ENCODE measurements around the gene TRPV5. TPM values are rescaled to one million over a fixed set of nuclear protein-coding genes. Genes with fewer than 3 reads are reported as not detected.

TRPV5 gene
- total and polyA plus RNA-seq, 9 donors = not detected

DNA sequence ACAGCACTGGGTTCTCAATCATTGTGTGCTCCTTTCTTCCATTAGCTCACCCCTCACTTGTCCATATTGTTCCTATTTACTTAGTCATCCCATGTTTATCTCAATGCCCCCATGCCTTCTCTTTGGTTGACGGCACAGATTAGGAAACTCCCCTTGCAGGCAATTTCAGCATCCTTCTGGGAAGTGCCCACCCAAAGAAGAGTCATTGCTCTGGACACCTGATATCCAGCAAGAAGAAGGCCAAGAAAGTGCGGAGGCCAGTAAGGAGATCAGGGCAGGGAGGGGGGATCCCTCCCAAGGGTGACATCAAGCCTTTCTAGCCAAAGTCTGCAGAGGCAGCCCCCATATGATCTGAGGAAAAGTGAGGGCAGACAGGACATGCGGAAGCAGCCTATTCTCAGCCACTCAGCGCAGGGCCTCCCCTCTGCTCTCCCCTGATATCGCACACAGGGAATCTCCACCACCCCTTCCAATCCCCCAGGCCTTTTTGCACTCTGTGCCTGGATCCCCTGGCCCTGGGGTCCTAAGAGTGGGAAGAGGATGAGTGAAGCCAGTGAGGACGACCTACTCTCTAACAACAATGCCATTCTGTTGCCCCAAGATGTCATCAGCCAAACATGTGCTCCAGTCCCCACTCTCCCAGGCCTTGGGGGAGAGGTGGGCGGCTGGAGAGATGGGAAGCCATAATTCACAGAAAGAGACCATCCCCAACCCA lies 49.8 kb downstream of the TRPV5 start:
- no peak for DNase-seq
- Histone ChIP-seq H3K27ac (no peak overlapping the region), H3K27me3 (no peaks in the 10 kb centered on the region), H3K36me3 (no peaks in the 10 kb centered on the region), H3K4me1 (ENCODE audit: insufficient read depth) (no peaks in the 10 kb centered on the region), H3K4me3 (no peak overlapping the region), H3K9me3 (no peaks in the 10 kb centered on the region)
- intact Hi-C loops (cut with DNase I) = loop anchor here in 1 of 4 donors (10.0 kb wide), 1 partner anchor 331 kb away; no protein-coding TSS in a partner anchor
- TF ChIP-seq, protein P1, sequence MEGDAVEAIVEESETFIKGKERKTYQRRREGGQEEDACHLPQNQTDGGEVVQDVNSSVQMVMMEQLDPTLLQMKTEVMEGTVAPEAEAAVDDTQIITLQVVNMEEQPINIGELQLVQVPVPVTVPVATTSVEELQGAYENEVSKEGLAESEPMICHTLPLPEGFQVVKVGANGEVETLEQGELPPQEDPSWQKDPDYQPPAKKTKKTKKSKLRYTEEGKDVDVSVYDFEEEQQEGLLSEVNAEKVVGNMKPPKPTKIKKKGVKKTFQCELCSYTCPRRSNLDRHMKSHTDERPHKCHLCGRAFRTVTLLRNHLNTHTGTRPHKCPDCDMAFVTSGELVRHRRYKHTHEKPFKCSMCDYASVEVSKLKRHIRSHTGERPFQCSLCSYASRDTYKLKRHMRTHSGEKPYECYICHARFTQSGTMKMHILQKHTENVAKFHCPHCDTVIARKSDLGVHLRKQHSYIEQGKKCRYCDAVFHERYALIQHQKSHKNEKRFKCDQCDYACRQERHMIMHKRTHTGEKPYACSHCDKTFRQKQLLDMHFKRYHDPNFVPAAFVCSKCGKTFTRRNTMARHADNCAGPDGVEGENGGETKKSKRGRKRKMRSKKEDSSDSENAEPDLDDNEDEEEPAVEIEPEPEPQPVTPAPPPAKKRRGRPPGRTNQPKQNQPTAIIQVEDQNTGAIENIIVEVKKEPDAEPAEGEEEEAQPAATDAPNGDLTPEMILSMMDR (IDR thresholded peaks at IDR 0.05) = no peak
- TF ChIP-seq POLR2A (IDR thresholded peaks at IDR 0.05) (no peak), EP300 (IDR thresholded peaks at IDR 0.05) (no peak)
- 60 to 78% (median 72%) methylated on average over 7 of the region's 7 CpGs for WGBS, 3 donors

DNA sequence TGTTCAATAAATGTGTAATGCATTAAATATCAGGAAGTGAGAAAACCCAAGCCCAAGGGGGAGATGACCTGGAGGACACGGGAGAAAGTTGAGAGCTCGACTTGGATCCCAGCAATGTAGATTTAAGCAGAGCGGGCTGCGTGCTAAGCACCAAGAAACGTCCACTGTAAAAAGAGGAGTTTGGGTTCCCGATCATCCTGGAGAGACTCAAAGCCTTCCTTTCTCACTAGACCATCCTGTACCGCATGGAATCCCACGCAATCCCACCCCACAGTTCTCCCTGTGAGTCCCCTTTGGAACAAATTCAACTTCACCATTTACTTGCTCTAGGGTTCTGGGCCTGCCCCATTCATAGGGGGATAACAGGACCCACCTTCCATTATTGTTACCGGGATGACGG lies 50.4 kb downstream of the TRPV5 start:
- Histone ChIP-seq H3K4me1 (ENCODE audit: insufficient read depth) (no peaks in the 10 kb centered on the region), H3K9me3 (no peaks in the 10 kb centered on the region), H3K27ac (no peak overlapping the region), H3K36me3 (no peaks in the 10 kb centered on the region), H3K4me3 (no peak overlapping the region), H3K27me3 (no peaks in the 10 kb centered on the region)
- WGBS, 3 donors = 87 to 88% (median 88%) methylated on average over 10 of the region's 10 CpGs
- TF ChIP-seq, protein P1 (IDR thresholded peaks at IDR 0.05) = no peak
- no peak for TF ChIP-seq POLR2A (IDR thresholded peaks at IDR 0.05)
- TF ChIP-seq EP300 (IDR thresholded peaks at IDR 0.05) = no peak
- DNase-seq = no peak
- intact Hi-C loops (cut with DNase I) = loop anchor here in 1 of 4 donors (10.0 kb wide), 1 partner anchor 332 kb away; no protein-coding TSS in a partner anchor

DNA sequence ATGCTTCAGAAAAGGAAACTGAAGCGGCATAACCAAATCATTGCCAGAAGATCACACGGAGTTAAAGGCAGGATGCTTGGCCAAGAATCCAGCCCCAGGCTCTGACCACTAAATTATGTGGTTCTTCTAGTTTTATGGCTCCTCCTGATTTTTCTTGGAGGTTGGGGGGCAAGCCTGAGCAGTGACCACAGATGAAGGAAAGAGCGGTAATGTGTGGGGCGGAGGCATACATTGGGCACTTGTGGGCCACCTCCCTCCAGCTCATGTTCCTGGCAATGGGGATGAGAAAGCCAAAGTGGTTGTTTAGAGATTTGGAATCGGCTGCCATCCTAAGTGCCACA lies 51.2 kb downstream of the TRPV5 start:
- H3K36me3 ChIP-seq = no peaks in the 10 kb centered on the region
- H3K9me3 ChIP-seq = no peaks in the 10 kb centered on the region
- no peak for DNase-seq
- no peak overlapping the region for H3K27ac ChIP-seq
- no peaks in the 10 kb centered on the region for H3K27me3 ChIP-seq
- WGBS, 3 donors = 77 to 80% (median 80%) methylated on average over 5 of the region's 5 CpGs
- H3K4me1 ChIP-seq (ENCODE audit: insufficient read depth) = no peaks in the 10 kb centered on the region
- TF ChIP-seq POLR2A (IDR thresholded peaks at IDR 0.05) (no peak), EP300 (IDR thresholded peaks at IDR 0.05) (no peak)
- TF ChIP-seq, protein P1 (IDR thresholded peaks at IDR 0.05) = no peak
- no peak overlapping the region for H3K4me3 ChIP-seq
- intact Hi-C loops (cut with DNase I) = loop anchor here in 1 of 4 donors (10.0 kb wide), 1 partner anchor 332 kb away; no protein-coding TSS in a partner anchor

DNA sequence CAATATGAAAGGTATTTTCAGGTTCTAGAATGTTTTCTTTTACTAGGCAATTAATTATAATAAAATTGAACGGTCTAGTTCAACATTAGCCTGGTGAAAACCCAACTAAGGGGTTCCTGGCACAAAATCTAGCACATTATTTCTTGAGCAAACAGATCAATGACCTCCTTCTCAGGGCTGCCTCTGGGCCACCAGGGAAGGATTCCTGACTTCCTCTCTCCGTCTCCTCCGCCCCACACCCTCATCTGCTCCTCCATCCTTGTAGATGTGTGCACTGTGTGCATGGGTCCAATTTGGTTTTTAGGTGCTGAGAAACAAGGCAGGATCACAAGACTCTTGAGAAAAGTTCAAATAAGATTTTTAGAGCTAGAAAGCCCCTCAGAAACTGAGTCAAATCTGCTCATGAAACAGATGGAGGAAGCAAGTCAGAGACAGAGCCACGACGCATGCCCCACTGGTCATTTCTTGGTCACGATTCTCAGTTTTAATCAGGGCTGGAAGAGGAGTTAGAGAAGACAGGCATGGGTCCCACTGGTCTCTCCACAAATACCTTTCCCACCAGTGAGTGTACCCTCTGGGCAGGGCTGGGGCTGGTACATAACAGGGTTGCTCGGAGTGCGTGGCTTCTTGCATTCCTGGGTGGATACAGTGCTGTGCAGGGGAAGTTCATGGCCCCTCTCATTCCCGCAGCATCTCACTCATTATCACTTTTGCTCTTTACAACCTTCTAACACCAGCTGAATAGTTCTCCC lies 51.8 kb downstream of the TRPV5 start:
- 78 to 85% (median 82%) methylated on average over 9 of the region's 9 CpGs for WGBS, 3 donors
- TF ChIP-seq POLR2A (IDR thresholded peaks at IDR 0.05) (no peak), EP300 (IDR thresholded peaks at IDR 0.05) (no peak)
- TF ChIP-seq, protein P1 (IDR thresholded peaks at IDR 0.05) = no peak
- H3K9me3 ChIP-seq = no peaks in the 10 kb centered on the region
- H3K27ac ChIP-seq = no peak overlapping the region
- intact Hi-C loops (cut with DNase I) = loop anchor here in 1 of 4 donors (10.0 kb wide), 1 partner anchor 333 kb away; no protein-coding TSS in a partner anchor
- H3K27me3 ChIP-seq = no peaks in the 10 kb centered on the region
- no peaks in the 10 kb centered on the region for H3K36me3 ChIP-seq
- H3K4me1 ChIP-seq (ENCODE audit: insufficient read depth) = no peaks in the 10 kb centered on the region
- no peak for DNase-seq
- H3K4me3 ChIP-seq = no peak overlapping the region
